ENCODE measurements around the gene DNAJC6.
"Not testable (repeated sequence)": the region's sequence is repeated elsewhere in the genome, so short reads cannot be mapped to it uniquely, and the experiment has no call there.

Gene DNAJC6

DNA sequence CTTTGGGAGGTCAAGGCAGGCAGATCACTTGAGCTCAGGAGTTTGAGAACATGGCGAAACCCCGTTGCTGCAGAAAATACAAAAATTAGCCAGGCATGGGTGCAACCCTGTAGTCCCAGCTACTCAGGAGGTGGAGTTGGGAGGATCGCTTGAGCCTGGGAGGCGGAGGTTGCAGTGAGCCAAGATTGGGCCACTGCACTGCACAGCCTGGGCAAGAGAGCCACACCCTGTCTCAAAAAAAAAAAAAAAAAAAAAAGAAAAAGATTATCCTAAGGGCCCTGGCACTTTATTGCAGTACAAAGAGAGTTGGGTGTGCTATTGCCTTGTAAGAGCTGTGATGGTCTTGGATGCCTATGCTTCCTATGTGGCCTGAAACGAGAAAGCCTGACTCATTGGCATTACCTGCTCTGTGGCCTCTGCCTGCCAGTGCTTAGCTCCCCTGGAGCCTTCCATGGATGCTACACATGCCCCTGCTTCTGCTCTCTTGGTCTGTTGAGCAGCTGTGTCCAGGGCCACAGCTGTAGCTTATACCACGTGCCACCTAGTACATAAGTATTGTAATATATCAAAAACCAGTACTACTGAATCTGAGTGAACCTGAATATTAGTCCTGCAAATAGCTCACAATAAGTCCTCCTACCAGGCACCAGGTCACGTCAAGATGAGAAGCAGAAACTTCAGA is 45.8 kb downstream of the DNAJC6 start:
- H3K4me3 ChIP-seq (ENCODE audit: low read depth, low read length): no peak overlapping the region

DNA sequence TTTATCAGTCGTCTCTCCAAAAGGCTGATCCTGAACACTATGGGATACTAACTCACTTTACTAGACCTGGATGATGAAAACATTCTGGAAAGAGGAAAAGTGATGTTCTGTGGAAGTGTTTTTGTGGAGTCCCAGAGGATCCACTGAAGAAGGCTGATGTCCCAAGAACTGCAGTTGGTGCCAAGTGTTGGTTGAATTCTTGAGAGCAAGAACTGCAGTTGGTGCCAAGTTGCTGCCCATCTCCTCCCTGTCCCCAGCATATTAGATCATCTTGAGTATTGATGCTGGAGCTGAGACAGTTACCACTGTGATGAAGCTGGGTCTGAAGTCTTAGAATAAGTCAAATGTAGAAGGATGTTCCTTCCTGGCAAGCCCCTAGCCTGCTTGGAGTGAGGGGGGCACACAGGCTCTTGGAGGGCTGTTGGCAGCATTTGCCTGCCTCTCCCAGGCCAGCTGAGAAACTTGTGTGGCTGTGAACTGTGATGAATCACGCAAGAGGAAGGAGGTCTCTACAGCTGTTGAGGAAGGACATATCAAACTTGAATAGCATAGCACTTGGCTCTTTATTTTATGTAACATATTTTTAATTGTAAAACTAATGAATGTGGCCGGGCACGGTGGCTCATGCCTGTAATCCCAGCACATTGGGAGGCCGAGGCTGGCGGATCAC is 48.1 kb downstream of the DNAJC6 start:
- H3K4me3 ChIP-seq (ENCODE audit: low read depth, low read length): no peak overlapping the region

DNA sequence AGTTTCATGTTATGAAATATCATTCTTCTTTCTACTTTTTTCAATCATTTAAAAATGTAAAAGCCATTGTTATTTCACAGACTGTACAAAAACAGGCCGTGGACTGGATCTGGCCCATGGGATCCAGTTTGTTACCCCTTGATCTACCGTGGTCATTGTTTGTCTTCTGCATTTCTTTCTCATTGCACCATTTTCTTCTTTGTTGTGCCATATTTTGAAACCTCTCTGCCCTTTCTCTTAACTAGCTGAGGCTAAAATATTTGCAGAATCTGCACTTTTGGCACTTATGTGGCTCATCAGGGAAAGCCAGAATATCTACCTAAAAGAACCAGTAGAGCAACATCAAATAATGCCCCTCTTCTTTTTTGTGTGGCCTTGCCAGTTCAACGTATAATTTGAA is 50.5 kb downstream of the DNAJC6 start:
- H3K4me3 ChIP-seq (ENCODE audit: low read depth, low read length): no peak overlapping the region

DNA sequence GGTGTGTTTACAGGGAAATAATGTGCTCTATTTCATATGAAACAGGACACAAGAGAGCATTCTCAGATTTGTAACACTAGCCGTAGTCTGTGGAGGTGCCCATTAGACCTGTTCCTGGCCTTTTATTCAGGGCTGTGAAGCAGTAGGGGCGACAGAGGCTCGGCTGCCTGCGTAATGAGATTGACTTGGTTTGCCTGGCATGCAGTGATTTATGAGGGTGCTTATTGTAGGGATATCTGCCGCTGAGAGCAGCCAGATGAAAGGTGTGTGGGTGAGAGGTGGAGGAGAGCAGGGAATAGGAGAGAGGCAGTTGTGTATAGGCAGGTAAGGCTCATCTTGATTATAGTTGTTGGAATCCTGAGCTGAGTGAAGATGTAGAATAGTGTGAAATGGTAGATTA is 51.3 kb downstream of the DNAJC6 start:
- H3K4me3 ChIP-seq (ENCODE audit: low read depth, low read length): no peak overlapping the region

DNA sequence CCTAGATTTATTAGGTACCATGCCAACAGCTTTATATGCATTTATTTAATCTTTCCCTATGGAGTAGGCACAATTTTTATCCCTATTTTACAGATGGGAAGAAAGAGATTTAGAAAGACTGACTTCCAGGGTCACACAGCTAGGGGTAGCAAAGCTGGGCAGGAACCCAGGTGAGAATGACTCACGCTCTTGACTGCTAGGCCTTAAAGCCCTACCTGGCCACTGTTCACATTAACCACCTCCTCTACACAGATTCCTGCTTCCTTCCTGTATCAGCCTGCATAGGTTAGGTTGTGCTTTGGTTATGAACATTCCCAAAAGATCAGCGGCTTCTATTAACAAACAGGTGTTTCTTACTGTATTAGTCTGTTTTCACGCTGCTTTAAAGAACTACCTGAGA is 53.2 kb downstream of the DNAJC6 start:
- H3K4me3 ChIP-seq (ENCODE audit: low read depth, low read length): no peak overlapping the region

DNA sequence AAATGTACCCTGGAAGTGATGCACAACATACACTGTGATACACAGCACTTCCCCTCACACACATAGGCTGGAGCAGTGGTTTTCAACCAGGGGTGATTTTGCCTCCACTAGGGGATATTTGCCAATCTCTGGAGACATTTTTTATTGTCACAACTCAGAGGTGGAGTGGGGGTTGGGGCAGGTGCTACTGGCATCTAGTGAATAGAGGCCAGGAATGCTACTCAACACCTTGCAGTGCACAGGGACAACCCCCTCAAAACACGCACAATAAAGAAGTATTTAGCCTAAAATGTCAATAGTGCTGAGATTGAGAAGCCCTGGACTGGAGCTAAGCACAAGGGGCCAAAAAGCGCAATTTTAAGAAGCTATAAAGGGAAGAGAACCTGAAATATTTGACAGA is 54.1 kb downstream of the DNAJC6 start:
- H3K4me3 ChIP-seq (ENCODE audit: low read depth, low read length): no peak overlapping the region

DNA sequence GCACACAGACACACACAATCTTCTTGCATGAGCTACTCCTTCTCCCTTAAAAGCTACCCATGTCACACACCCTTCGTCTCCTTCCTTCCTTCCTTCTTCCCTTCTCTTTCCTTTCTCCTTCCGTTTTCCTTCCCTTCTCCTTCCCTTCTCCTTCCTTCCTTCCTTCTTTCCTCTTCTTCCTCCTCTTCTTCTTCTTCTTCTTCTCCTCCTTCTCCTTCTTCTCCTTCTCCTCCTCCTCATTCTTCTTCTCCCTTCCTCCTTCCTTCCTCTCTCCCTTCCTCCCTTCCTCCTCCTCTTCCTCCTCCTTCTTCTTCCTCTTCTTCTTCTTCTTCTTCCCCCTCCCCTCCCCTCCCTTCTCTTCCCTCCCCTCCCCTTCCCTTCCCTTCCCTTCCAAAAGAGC is 59.1 kb downstream of the DNAJC6 start:
- no peak overlapping the region for H3K4me3 ChIP-seq (ENCODE audit: low read depth, low read length)

DNA sequence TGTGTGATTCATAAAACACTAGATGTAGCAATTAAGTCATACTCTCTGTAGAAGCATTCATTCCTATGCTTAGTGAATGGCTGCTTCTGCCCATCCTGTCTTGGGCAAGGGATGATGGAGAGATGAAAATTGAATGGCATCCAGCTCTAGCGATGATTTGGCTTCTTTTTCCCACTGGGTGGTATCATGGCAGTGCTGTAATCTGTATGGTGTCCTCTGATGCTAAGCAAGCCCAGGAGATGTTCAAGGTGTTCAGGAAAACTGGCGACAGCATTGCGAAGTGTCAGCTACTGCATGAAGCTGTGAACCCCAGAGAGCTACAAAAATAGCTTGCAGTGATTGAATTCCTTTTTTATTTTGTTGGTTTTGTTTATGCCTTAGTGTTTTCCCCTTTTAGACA is 62.2 kb downstream of the DNAJC6 start:
- no peak overlapping the region for H3K4me3 ChIP-seq (ENCODE audit: low read depth, low read length)

DNA sequence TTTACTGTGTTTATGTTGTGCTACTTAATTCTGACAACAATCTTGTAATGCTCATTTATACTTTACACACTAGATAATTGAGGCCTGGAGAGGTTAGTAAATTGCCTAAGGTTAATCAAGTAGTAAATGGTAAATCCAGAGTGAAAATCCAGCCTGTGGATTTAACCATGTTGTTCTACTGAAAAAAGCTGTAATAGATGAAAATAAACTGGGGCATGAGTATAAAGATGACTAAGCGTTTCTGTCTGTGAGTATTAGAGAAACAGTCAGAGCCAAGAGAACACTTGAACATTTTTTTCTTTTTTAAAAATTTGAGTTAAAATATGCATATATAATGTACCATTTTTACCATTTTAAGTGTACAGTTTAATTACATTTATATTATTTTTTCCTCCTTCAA is 63.2 kb downstream of the DNAJC6 start:
- H3K4me3 ChIP-seq (ENCODE audit: low read depth, low read length): no peak overlapping the region

DNA sequence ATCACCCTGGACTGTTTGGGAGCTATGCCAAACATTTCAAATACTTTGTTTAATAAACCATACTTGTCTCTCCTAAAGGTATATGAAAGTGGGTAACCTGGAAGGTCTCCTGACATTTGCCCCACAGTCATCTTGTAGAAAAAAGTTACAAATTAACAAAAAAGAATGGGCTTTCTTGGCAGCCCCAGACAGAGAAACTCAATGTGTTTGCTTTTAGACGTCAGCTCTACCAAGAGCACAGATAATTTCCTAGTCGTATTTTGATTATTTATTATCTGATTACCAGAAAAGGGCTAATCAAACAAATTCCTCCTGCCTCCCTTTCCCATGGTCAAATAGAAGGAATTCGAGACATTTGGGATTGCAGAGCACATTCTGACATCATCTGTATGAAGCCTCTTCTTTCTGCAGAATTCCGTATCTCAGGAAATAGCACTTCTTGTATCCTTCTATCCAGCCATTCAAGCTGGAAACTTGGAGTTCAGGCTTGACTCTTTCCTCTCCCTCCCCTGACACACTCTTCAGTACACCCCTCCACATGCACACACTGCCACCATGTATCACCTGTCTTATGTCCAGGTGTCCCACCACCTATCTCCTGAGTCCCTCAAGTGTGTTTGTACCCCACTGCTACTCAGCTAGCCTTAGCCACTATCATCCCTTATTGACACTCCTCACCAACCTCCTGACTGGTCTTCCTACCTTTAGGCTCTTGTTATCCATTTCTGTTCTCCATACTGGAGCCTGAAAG is 68.3 kb downstream of the DNAJC6 start:
- H3K4me3 ChIP-seq (ENCODE audit: low read depth, low read length): no peak overlapping the region

DNA sequence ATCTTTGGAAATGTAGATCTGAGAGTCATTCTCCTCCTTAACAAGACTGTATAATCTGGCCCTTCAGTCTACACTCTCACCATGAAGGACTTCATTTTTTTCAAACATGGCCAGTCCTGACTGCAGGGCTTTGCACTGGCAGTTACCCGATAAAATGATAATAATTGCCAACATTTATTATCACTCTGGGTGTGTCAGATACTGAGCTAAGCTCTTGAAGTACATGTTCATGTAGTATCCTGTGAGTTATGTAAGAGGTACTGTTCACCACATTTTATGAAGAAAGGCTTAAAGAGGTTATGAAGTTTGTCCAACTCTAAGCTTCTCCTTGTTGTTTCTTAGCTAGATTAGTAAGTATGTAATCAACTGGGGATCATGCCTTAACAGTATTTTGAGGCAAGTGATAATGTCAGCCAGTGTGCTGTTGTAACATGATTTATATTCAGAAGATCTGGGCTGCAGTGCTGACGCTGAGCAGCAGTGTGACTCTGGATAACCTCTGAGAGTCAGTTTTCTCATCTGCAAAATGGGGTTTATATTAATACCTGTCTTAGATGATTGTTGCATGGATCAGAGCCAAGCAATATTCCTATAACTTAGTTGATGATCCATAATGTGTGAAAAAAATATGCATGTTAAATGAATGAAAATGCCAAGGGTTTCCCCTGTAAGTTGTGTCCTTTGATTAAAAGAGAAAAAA is 69.1 kb downstream of the DNAJC6 start:
- no peak overlapping the region for H3K4me3 ChIP-seq (ENCODE audit: low read depth, low read length)

DNA sequence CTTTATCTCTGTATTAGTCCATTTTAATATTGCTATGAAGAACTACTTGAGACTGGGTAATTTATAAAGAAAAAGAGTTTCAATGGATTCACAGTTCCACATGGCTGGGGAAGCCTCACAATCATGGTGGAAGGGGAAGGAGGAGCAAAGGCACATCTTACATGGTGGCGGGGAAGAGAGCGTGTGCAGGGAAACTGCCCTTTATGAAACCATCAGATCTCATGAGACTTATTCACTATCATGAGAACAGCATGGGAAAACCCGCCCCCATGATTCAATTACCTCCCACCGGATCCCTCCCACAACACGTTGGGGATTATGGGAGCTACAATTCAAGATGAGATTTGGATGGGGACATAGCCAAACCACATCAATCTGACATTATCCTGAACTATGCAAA is 75.1 kb downstream of the DNAJC6 start:
- H3K4me3 ChIP-seq (ENCODE audit: low read depth, low read length): not testable (repeated sequence)

DNA sequence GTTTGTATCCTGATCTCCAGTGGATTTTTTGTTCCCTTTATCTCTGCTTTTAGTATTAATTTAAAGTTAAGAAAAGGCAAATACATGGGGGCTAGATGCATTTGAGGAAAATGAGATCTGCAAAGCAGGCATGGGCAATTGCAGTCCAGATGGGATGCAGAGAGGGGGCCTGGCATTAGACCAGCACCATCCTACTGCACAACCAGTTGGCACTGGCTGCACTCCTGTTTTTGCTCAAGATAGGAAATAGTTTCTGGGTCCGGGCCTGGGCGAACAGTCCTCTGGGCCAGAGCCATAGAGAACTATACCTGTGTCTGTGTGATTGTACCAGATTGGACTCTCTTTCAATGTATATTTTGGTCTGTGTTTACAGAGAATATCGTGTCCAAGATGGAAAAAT is 77.1 kb downstream of the DNAJC6 start:
- no peak overlapping the region for H3K4me3 ChIP-seq (ENCODE audit: low read depth, low read length)

DNA sequence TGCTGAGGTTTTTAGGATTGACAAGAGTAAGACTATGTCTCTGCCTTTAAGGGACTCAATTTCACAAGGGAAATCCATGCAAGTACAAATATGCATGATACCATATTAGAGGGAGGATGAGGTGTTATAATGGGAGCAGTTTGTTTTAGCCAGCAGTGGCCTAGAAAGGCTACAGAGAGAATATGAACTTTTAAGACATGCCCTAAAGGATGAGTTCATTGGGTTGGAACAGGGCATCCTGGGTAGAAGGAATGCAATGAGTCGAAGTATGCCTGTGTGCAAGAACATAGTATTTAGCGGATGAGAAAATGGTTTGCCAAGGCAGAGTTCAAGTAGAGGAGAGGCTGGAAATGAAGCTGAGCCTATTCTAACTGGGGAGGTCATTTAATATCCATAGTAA is 78.5 kb downstream of the DNAJC6 start:
- H3K4me3 ChIP-seq (ENCODE audit: low read depth, low read length): no peak overlapping the region

DNA sequence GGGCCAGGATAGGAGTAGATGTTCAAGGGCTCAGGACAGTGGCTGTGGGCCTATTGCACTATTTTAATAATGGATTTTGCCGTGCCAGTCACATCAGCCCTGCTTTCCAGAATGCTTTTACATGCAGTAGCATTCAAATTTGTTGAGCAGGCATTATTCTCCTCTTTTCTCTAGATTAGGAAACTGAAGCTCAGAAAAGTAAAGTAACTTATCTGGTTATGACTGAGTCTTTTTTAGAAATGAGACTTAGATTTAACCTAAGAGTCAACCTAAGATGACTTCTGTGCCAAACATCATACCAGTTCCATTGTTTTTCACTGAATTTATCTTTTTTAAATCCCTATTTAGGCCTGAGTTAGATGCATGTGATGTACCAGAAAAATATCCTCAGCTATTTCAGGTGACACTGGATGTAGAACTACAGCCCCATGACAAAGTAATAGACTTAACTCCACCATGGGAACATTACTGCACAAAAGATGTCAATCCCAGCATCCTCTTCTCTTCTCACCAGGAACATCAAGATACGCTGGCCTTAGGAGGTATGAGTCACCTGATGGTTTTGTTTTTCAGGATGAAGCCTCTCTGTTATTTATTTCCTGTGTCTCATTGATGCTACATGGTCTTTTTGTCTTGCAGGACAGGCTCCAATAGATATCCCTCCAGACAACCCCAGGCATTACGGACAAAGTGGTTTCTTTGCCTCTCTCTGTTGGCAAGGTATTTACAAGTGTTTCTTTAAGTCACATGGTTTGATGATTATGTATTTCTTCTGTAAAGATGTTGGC is 79.8 kb downstream of the DNAJC6 start:
- H3K4me3 ChIP-seq (ENCODE audit: low read depth, low read length): no peak overlapping the region

DNA sequence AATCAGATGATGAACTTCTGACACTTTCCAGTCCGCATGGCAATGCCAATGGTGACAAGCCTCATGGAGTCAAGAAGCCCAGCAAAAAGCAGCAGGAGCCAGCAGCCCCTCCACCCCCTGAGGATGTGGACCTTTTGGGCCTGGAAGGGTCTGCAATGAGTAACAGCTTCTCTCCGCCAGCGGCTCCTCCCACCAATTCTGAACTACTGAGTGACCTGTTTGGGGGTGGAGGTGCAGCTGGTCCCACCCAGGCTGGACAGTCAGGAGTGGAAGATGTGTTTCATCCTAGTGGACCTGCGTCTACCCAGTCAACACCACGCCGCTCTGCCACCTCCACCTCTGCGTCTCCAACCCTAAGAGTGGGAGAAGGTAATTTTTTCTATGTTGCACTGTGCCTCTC is 83.2 kb downstream of the DNAJC6 start:
- H3K4me3 ChIP-seq (ENCODE audit: low read depth, low read length): no peak overlapping the region

DNA sequence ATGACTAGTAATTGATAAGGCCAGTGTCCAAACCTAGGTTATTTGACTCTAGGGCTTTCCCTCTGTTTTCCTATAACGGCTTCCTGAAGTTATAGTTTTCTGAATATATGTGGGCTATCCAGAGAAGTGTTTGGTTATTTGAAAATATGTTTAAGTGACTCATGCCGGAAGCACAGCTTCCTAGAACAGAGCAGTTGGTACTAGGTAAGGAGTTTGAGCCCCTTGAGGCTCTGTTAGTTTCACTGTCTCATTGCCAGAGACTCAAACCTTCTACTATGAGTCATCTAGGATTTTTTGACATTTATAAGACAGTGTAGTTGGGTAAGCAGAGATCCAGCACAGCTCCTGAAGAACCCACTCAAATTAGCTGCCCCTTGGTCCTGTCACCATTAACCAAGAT is 84.0 kb downstream of the DNAJC6 start:
- H3K4me3 ChIP-seq (ENCODE audit: low read depth, low read length): no peak overlapping the region

DNA sequence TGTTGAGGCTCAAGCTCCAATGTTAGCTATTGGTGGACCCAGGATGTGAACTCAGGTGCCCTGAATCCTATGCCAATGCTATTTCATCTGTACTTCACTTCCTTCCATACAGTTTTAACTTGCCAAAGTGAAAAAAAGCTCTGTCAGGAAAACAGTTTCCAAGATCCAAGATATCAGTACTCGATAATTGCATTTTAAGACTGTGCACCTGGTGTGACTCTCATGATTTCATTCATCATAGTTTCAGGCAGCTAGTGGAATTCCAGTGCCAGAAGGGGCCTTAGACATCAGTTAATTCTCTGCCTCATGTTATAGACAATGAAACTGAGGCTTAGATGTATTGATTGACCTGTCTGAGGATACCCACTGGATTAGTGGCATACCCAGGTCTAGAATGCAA is 84.6 kb downstream of the DNAJC6 start:
- no peak overlapping the region for H3K4me3 ChIP-seq (ENCODE audit: low read depth, low read length)

DNA sequence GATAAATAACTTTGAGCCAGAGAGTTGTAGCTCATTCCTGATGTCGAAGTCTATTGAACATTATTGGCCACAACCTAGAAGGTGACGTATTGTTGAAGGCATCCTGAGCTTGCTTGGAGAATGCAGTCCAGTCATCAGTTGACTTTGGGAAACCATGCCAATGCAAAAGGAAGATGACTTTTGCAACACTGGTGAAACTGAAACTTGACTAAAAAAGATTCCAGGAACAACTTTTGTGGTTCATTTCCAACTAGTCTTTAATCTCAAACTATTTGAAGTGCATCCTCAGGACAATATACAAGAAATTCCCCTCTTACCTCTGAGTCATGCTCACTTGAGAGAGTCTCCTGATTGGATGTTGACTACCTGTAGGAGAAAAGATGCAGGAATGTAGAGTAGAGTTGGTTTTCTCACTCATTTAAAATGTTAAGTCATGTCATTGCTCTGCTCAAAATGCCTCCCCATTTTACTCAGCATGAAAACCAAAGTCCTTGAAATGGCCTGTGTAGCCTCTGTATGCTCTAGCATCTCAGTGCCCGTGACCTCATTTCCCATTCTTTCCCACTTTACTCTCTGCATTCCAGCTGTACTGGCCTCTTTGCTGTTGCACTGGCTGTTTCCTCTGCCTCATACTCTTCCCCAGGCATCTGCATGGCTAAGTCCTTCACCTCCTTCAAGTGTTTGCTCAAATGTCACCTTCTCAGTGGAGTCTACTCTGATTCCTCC is 86.7 kb downstream of the DNAJC6 start:
- no peak overlapping the region for H3K4me3 ChIP-seq (ENCODE audit: low read depth, low read length)

DNA sequence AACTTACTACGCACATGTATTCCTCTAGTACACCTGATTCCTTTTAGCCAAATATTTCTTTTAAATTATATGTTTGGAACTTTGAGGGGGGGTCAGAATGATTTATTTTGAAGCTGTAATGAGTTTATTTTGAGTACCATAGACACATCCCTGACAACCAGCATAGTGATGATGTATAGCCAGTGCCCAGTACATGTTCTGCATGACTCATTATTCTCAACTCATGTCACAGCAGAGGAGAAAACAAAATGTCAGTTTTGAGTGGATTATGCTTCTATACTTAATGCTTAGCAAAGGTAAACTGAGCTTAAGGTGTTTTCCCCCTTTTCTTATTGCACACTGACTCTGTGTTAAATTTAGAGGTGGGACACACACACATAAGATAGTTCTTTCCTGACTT is 88.7 kb downstream of the DNAJC6 start:
- no peak overlapping the region for H3K4me3 ChIP-seq (ENCODE audit: low read depth, low read length)

All from iPS-11a (cell line).